Stimulated activated CD8-positive, alpha-beta memory T cell treated with anti-CD3 and anti-CD28 coated beads, Interleukin-7, amount 100 ng/mL, for 4 hours (primary cell): Measurements from ENCODE around the gene CAPZB.

ENCODE experiments used
- DNase-seq, 2 donors: peaks; one replicate each; pipeline ENCODE4 v3.0.0-alpha.2; 2020; ENCODE audit warnings: low read depth in 2 of 2

Gene CAPZB

GRCh38 chr1:19448491-19449439 lies 36.6 kb downstream of the CAPZB start:
- no peak for DNase-seq

GRCh38 chr1:19447550-19447949 lies 37.8 kb downstream of the CAPZB start:
- DNase-seq: no peak

- no peak for DNase-seq
These were observed 39.7 kb downstream of the CAPZB start for GRCh38 chr1:19445417-19446342.

- DNase-seq: no peak
These were observed 40.9 kb downstream of the CAPZB start for GRCh38 chr1:19444296-19445021.

GRCh38 chr1:19443326-19443725 lies 42.0 kb downstream of the CAPZB start:
- no peak for DNase-seq

GRCh38 chr1:19442154-19443096 lies 42.9 kb downstream of the CAPZB start:
- DNase-seq: no peak

- DNase-seq: no peak
These were observed 44.1 kb downstream of the CAPZB start for GRCh38 chr1:19441048-19441780.

- peak in 1 of 2 donors; percentile 26 for DNase-seq
These were observed 45.7 kb downstream of the CAPZB start for GRCh38 chr1:19439464-19440171.

GRCh38 chr1:19438516-19439195 lies 46.7 kb downstream of the CAPZB start:
- DNase-seq: no peak

- no peak for DNase-seq
These were observed 47.4 kb downstream of the CAPZB start for GRCh38 chr1:19437891-19438294.

GRCh38 chr1:19436716-19437476 lies 48.4 kb downstream of the CAPZB start:
- DNase-seq: no peak

GRCh38 chr1:19435851-19436455 lies 49.4 kb downstream of the CAPZB start:
- no peak for DNase-seq

- no peak for DNase-seq
These were observed 50.2 kb downstream of the CAPZB start for GRCh38 chr1:19435181-19435580.

- DNase-seq: no peak
These were observed 51.7 kb downstream of the CAPZB start for GRCh38 chr1:19433719-19433998.

GRCh38 chr1:19432943-19433718 lies 52.2 kb downstream of the CAPZB start:
- no peak for DNase-seq

- DNase-seq: no peak
These were observed 54.9 kb downstream of the CAPZB start for GRCh38 chr1:19430121-19431068.
